Activated T-cell treated with anti-CD3 and anti-CD28 coated beads, Interleukin-2, amount 50 U/mL, for 1 hour (primary cell): ENCODE data around the gene TMEM141.
A peak's percentile ranks its signal among the peaks of the same experiment; 100 is the strongest.
"Not testable (repeated sequence)": the region's sequence is repeated elsewhere in the genome, so short reads cannot be mapped to it uniquely, and the experiment has no call there.

ENCODE experiments used
- DNase-seq: peaks from one replicate; pipeline ENCODE4 v3.0.0-alpha.2; 2020

TMEM141 gene

DNA sequence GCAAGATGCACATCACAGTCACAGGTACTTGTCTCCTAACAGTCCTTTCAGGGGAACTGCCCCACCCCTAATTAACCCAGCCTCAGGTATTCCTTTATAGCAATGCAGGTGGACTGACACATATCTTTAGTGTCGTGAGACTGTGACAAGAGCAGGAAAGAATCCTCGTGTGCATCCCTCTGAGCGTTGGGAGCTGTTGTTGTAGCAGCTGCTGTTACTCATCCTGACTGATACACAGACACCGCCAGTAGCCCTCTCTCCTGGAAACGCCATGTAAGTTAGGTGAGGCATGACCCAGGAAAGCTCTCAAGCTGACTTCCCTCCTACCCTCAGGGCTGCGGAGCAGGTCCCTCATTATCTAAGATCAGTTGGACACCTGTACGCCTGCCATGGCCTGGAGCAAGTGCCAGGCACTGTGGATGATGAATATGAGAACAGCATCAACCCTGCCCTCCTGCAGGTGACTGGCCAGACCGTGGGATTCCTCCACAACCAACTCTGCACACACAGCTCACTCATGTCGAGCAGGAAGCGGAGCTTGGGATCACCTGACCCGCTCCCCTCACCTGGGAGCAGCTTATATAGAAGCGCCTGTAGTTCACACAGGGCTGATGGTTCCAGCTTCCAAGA lies 16.6 kb upstream of the TMEM141 start:
- DNase-seq = no peak

DNA sequence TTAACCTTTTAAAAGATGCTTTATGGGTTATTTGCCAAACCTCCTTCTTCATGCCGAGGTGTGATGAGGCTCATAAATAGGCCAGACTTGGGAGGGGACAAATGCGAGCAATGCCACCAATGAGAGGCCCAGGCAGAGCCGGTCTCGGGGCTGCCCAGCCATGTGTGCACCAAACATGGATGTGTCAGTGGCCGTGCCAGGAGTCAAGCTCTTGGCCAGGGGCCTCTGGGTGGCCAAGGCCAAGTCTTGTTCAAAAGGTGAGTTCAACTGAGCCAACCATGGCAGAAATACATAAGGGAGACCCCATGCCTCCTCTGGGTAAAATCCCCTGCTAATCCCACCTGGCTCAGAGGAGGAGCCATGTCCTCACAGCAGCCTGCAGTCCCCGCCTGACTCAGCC lies 16.0 kb upstream of the TMEM141 start:
- no peak for DNase-seq

DNA sequence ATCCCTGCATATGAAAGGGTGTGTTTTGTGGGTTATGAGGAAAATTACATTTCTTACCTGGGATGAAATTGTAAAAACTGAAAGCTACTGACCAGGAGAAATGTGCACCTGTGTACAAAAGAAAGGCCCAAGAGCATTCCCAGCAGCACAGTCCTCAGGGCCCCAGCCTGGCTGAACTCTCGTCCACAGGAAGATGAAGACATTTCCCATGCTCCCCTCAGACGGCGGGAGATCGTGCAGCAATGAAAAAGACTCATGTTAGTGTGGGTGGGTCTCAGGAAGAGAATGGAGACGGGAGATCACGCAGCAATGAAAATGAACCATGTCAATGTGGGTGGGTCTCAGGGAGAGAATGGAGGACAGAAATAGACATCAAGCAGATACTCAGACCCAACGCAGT lies 14.2 kb upstream of the TMEM141 start:
- no peak for DNase-seq

DNA sequence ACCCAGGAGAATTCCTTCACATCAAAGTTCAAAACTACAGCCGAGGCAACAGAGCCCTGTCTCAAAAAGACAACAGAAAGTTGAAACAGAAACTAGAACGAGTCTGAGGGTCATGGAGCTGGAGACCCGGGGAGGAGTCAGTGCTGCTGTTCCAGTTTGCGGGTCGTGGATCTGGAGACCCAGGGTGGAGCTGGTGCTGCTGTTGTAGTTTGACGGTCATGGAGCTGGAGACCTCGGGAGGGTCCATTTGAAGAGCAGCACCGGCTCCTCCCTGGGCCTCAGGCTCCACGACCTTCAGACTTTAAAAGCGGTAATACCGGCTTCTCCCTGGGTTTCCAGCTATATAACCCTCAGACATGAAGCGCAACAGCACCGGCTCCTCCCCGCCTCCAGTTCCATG lies 13.8 kb upstream of the TMEM141 start:
- DNase-seq = no peak

DNA sequence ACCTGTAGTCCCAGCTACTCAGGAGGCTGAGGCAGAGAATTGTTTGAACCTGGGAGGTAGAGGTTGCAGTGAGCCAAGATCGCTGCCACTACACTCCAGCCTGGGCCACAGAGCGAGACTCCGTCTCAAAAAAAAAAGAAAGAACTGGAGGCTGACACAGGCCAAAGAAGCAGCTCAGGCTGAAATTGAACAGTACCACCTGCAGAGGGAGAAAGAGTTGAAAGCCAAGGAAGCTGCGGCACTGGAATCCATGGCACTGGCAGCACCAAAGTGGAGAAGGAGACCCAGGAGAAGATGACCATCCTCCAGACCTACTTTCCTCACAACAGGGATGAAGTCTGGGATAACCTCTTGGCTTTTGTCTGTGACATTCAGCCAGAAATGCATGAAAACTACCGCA lies 11.3 kb upstream of the TMEM141 start:
- no peak for DNase-seq

DNA sequence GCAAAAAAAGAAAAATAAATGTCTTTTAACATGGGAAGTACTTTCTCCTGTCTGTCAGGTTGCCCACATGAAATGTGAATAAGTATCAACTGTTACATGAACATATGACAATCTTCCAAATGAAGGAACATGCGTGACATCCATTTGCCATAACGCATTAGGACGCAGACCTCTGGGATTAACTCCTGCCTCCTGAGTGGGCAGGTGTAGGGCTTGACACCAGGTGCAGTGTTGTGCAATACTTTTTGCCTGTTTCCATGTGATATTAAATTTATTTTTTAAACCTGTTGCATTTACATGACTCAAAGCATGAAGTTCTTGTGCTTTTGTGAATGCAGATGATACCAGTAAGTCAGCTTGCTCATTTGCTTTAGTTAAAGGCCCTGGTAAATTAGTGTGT lies 8.7 kb upstream of the TMEM141 start:
- no peak for DNase-seq

DNA sequence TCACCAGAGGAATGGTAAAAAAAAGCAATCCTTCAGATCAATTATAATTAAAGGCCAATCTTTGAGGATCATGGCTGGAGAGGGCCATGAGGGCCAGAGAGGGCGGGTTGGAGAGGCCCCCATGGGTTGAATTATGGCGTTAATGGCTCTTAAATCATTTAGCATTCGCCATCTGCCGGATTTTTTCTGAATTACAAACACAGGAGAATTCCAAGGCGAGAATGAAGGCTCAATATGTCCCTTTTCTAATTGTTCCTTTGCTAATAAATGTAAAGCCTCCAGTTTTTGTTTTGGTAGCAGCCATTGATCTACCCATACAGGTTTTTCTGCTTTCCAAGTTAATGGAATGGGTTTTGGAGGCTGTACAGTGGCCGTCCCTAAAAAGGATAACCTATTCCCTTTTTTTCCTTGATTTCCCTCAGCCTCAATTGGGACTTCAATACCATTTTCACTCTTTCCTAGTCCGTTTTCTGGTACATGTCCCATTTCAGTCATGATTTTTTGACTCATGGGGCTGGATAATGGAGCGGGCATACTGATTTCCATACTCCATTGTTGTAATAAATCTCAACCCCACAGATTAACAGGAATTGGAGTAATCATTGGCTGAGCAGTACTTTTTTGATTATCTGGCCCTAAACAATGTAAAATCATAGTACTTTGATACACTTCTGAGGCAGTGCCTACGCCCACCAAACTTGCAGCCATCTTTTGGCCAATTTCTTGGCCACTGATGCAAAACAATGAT lies 6.7 kb upstream of the TMEM141 start:
- DNase-seq = no peak

DNA sequence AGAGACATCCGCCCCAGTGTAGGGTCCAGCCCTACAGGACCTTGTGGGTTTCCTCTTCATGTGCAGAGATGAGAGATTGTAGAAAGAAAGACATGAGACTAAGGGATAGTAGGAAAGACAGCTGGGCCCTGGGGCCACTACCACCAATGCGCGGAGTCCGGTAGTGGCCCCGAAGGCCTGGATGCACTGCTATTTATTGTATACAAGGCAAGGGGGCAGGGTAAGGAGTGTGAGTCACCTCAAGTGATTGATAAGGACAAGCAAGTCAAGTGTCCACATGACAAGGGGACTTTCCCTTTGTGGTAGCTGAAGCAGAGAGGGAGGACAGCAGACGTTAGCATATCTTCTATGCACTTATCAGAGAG lies 6.2 kb upstream of the TMEM141 start:
- DNase-seq = no peak

DNA sequence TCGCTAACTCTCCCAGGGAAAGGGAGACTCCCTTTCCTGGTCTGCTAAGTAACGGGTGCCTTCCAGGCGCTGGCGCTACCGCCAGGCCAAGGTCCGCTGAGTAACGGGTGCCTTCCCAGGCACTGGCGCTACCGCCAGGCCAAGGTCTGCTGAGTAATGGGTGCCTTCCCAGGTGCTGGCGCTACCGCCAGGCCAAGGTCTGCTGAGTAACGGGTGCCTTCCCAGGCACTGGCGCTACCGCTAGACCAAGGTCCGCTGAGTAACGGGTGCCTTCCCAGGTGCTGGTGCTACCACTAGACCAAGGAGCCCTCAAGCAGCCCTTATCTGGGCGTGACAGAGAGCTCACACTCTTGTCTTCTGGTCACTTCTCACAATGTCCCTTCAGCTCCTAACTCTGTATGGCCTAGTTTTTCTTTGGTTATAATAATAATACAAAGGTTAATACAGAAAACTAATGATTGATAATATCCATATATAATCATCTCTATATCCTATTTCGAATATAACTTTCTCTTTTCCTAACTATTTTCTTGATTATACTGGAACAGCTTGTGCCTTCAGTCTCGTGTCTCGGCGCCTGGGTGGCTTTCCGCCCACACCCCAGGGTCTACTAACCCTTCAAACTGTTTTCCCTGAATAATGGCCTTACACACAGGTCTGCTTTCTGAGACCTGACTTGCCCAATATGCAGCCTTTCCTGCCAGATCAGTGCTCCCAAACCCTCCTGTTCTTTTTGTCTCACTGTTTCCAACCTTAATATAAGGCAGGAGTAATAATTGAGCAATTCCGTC lies 5.4 kb upstream of the TMEM141 start:
- not testable (repeated sequence) for DNase-seq

DNA sequence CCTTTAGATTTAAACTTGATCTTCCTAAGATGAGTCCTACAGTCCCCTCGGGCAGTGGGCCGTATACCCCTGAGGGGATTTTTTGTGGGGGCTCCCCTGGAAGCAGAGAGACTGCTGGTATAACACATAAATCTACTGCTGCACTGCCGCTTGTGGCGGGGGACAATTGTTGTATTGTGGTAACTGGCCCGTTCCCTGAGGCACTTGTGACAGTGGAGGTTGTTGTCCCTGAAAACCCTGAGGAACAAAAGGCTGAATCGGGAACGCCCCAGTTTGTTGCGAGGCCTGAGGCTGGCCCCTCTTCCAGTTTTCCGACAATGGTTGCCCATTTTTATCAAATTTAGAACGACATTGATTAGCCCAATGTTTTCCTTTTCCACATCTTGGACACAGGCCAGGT lies 4.7 kb upstream of the TMEM141 start:
- no peak for DNase-seq

DNA sequence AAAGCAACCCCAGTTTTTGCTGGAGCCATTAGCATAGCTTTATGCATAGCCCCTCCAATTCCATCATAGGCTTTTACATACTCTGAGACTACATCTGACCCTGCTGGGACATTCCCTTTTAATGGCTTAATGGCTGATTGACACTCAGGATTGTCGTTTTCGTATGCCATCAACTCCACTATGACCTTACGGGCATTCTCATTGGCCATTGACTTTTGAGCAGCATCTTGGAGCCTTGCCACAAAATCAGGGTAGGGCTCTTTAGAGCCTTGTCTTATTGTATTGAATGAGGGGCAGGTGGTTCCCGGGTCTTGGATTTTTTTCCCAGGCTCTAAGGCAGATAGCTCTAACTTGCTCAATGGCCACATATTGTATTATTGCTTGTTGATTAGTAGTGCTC lies 4.2 kb upstream of the TMEM141 start:
- not testable (repeated sequence) for DNase-seq

DNA sequence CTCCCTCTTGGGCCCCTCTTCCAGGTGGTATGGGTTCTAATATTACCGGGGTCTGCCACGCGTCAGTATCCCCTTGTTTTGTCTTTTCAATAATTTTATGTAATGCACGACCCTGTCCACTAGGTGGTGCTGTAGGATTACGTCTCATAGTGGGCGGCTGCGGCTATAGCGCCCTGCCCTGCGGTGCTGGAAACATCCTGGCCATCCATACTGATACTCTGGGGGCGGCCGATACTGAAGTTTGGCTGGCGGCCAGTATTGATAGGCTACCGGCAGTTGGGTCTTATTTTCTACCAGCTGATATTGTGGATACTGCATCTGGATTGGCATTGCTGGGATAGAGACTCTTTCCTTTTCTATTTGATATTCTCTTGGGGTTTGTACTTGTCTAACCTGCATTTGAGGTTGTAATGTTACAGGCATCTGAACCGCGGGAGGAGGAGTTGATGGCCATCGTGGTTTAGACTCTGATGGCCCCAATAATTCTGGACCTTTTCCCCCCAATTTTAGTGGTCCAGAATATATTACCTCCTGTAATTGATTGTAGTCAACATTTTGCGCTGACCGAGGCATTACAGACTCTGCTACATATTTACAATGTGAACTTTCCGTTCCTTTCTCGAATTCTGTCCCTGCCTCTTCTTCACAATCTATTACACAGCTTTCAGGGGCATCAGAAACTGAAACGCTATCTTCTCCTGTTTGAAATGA lies 3.3 kb upstream of the TMEM141 start:
- peak; percentile 65 for DNase-seq

DNA sequence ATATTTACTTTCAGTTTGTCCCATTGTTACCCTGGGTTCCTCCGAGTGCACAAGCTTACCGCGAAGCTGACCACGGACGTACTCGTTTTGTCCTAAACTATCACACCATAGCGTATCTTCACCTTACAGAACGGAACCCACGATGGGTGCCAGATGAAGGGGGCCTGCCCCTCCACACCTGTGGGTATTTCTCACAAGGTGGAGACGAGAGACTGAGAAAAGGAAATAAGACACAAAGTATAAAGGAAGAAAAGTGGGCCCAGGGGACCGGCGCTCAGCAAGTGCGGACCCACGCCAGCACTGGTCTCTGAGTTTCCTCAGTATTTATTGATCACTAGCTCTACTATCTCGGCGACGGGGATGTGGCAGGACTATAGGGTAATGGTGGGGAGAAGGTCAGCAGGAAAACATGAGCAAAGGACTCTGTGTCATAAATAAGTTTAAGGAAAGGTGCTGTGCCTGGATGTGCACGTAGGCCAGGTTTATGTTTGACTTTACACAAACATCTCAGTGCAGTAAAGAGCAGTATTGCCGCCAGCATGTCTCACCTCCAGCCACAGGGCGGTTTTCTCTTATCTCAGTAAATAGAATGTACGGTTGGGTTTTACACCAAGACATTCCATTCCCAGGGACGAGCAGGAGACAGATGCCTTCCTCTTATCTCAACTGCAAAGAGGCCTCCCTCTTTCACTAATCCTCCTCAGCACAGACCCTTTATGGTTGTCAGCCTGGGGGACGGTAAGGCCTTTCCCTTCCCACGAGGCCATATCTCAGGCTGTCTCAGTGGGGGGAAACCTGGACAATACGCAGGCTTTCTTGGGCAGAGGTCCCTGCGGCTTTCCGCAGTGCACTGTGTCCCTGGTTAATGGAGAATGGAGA lies 2.3 kb upstream of the TMEM141 start:
- DNase-seq = not testable (repeated sequence)

DNA sequence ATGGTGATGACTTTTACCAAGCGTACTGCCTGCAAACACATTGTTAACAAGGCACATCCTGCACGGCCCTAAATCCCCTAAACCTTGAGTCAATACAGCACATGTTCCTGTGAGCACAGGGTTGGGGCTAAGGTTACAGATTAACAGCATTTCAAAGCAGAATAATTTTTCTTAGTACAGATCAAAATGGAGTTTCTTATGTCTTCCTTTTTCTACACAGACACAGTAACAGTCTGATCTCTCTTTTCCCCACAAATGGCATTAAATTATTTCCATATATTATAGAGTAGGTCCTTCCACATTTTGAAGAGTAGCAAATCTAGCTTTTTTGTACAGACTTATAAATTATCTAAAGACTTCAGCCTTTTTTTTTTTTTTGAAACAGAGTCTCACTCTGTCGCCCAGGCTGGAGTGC lies 1.6 kb upstream of the TMEM141 start:
- no peak for DNase-seq

DNA sequence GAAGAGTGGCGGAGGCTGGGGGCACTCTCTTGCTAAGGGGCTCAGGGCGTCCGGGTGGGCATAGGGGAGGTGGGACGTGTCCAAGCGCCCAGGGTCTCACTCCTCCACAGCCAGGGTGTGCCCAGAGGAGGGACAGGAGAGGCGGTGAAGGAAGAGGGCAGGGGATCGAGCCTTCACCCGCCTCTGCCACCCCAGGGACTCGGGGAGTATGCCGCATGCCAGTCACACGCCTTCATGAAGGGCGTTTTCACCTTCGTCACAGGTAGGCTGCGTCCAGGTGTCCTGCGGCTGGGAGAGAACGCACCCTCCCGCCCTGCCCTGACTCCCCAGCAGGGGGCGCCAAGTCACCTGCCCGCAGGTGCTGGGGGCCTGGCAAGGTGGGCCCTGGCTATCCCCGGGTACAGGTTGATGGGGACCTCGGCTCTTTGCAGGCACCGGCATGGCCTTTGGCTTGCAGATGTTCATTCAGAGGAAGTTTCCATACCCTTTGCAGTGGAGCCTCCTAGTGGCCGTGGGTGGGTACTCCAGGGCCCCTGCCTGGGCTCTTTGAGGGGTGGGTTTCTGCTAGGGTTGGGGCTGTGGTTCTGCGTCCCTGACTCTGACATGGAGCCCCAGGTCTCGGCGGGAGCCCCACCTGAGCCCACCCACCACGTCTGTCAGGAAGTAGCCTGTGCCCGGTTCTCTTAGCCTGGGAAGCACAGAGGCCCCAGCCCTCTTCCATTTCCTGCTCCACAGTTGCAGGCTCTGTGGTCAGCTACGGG lies 552 bp downstream of the TMEM141 start:
- DNase-seq = peak; percentile 79

DNA sequence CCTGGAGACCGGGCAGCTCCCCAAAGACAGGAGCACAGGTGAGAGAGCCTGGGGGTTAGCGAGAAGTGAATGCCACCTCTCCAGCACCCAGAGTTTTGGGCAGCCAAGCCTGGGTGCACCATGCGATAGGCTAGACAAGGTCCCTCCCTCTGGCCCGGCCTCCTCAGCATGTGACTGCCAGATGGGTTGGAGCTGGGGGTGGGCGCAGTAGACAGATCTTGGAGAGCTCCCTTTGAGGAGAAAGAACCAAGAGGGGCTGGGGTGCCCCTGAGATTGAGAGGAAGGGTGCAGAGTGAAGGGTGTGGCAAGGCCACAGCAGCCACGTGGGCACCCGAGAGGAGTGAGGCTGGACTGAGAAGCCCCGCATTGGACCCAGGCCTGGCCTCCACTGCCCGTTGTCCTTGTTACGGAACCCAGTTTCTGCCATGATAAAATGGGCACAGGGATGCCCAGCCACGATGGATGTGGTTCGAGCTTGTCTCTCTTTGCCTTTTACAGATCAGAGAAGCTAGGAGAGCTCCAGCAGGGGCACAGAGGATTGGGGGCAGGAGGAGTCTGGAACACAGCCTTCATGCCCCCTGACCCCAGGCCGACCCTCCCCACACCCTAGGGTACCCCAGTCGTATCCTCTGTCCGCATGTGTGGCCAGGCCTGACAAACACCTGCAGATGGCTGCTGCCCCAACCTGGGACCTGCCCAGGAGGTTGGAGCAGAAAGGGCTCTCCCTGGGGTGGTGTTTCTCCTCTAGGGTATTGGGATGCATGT lies 1.4 kb downstream of the TMEM141 start:
- DNase-seq = no peak

DNA sequence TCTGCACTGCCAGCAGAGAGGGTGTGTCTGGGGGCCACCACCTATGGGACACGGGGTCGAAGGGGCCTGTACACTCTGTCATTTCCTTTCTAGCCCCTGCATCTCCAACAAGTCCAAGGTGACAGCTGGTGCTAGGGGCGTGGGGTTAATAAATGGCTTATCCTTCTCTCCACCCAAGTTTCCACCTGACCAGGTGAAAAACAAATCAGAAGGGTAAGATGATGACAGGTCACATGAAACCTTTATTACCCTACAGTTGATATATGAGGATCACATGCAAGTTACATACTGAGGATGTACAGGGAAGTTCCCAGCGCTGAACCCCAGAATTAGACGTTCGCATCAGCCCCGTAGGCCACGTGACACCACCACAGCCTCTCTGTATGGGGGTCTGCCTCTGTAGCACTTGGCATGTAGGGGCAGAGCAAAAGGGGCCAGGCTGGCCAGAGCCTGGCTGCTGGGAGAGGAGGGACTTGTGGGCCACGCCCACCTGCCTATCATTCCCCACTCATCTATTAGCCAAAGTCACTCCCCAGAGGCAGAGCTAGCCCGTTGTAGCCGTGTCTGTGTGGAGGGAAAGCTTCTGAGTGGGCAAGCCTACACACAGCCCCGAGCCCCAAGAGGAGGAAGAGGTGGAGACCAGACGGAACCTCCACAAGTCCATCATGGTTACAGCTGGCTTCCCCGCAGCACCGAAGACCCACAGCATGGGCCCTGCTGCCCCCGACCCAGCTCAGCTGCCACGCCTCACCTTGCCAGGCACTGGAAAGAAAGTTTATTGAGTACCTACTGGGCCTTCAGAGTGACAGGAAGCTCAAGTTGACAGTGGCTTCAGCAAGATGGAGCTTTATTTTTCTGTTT lies 2.2 kb downstream of the TMEM141 start:
- no peak for DNase-seq

DNA sequence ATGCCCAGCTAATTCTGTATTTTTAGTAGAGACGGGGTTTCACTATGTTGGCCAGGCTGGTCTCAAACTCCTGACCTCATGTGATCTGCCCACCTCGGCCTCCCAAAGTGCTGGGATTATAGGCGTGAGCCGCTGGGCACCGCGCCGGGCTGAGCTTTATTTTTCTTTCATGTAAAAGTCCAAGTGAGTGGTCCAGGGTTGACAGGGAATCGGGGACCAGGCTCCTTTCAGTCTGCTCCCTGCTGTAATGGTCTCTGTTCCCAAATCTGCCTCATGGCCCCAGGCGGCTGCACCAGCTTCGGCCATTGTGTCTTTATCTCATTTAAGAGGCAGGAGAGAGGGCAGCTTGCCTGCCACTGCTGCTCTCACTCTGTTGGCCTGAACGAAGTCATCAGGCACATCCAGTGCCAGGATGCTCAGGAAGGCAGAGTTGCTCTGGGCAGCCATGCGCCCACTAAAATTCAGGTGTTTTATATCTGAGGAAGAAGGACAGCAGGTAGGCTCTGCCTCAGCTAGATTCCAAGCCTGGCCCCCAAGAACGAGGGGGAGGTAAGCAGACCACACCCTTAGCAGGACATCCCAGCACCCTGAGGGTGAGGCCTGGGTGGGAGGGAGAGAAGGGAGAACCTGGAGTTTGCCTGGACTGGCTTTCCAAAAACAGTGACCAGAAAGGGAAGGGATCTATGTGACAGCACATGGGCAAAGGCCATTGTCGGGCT lies 3.3 kb downstream of the TMEM141 start:
- no peak for DNase-seq

DNA sequence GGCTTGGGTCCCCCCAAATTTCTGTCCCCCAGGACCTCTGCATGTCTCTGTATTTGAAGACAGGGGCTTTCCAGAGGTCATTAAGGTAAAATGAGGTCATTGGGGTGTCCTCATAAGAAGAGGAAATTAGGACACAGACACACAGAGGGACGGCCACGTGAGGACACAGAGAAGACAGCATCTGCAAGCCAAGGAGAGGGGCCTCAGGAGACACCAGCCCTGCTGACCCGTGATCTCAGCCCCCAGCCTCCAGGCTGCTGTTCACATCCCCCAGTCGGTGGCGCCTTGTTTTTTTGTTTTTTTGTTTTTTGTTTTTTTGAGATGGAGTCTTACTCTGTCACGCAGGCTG lies 3.8 kb downstream of the TMEM141 start:
- DNase-seq = no peak
